T-helper 2 cell treated with Interferon-gamma antibody and Interleukin-4, amounts not matched to agents 5 μg/mL and 100 μg/mL, for 36 hours (primary cell): ENCODE data around the gene DDRGK1.

Source experiments
- DNase-seq: peaks from one replicate; pipeline ENCODE4 v3.0.0; 2021; ENCODE audit warnings: low spot score
- H3K27ac Mint-ChIP-seq: one replicate; pipeline ENCODE4 v1.8.0; 2021; ENCODE audit warnings: mild to moderate bottlenecking, mixed read lengths
- H3K27me3 Mint-ChIP-seq: one replicate; pipeline ENCODE4 v1.8.0; 2021; ENCODE audit warnings: low read depth, mixed read lengths
- H3K36me3 Mint-ChIP-seq: one replicate; pipeline ENCODE4 v1.8.0; 2021; ENCODE audit warnings: low read depth, mixed read lengths
- H3K4me1 Mint-ChIP-seq: one replicate; pipeline ENCODE4 v1.8.0; 2021; ENCODE audit warnings: low read depth, mixed read lengths
- H3K4me3 Mint-ChIP-seq: one replicate; pipeline ENCODE4 v1.8.0; 2022; ENCODE audit warnings: mild to moderate bottlenecking, moderate library complexity, mixed read lengths
- H3K9me3 Mint-ChIP-seq: one replicate; pipeline ENCODE4 v1.8.0; 2021; ENCODE audit warnings: mixed read lengths

Gene DDRGK1

GRCh38 chr20:3204124-3204794 is at the start of gene DDRGK1:
DDRGK1 (minus strand) TSS chr20:3204682; CDS start chr20:3204627, 55 bp downstream.
- Mint-ChIP-seq H3K4me3 (peak within 1 kb of the TSS; percentile 98), H3K27ac (peak within 1 kb of the TSS; percentile 97), H3K4me1 (peaks cover 14% of the 10 kb centered on the region), H3K36me3 (peaks cover 22% of the 10 kb centered on the region), H3K27me3 (no peaks in the 10 kb centered on the region), H3K9me3 (no peaks in the 10 kb centered on the region)
- DNase-seq, result peak; percentile 88

DNA sequence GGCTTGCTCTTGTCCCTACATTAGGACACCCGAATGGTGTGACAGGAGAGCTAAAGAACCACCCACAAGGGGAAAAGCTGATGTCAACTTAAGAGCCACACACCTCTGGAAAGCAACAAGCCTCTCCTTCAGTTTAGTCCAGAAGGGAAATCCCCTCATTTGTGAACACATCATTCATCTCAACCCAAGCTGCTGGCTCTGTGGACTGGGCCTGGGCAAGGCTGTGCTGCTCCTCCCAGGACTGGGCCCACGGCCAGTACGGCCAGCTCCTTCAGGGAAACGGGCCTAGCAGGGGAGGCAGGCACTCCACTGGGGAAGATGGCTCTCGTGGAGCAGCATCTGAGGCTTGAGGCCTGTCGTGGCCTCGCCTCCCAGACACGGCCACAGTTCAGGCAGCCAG is 47.3 kb upstream of the DDRGK1 start:
- DNase-seq, result no peak
- Mint-ChIP-seq H3K9me3 (no peaks in the 10 kb centered on the region), H3K4me3 (no peak overlapping the region), H3K36me3 (no peaks in the 10 kb centered on the region), H3K4me1 (peaks cover 2% of the 10 kb centered on the region), H3K27me3 (peaks cover 20% of the 10 kb centered on the region), H3K27ac (no peak overlapping the region)

DNA sequence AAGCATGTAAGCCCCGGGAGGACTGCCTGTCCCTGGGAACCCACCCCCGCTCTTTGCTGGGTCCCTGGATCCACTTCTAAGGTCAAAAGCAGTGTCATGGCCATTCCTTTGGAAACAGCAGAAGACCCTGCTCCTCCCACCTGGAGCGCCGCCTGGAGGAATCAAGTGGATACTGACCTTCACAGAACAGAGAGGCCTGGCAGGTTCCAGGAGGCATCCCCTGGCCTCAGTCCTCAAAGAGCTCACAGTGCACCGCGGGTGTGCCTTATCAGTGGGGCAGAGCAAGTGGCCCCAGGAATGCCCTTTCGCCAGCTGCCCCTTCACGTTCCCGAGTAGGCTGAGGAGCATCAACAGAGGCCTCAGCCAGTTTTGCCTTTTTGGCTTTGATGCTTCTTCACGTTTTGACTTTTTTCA is 45.6 kb upstream of the DDRGK1 start:
- no peak overlapping the region for H3K4me3 Mint-ChIP-seq
- H3K4me1 Mint-ChIP-seq, result peaks cover 2% of the 10 kb centered on the region
- H3K27me3 Mint-ChIP-seq, result peaks cover 25% of the 10 kb centered on the region
- H3K27ac Mint-ChIP-seq, result no peak overlapping the region
- no peaks in the 10 kb centered on the region for H3K9me3 Mint-ChIP-seq
- no peaks in the 10 kb centered on the region for H3K36me3 Mint-ChIP-seq
- no peak for DNase-seq

- H3K36me3 Mint-ChIP-seq, result no peaks in the 10 kb centered on the region
- no peak overlapping the region for H3K27ac Mint-ChIP-seq
- no peaks in the 10 kb centered on the region for H3K9me3 Mint-ChIP-seq
- peak overlapping the region; percentile 7 for H3K4me3 Mint-ChIP-seq
- H3K27me3 Mint-ChIP-seq, result peaks cover 25% of the 10 kb centered on the region
- DNase-seq, result no peak
- H3K4me1 Mint-ChIP-seq, result peaks cover 2% of the 10 kb centered on the region
Measured at GRCh38 chr20:3248993-3249347, 44.5 kb upstream of the DDRGK1 start.

DNA sequence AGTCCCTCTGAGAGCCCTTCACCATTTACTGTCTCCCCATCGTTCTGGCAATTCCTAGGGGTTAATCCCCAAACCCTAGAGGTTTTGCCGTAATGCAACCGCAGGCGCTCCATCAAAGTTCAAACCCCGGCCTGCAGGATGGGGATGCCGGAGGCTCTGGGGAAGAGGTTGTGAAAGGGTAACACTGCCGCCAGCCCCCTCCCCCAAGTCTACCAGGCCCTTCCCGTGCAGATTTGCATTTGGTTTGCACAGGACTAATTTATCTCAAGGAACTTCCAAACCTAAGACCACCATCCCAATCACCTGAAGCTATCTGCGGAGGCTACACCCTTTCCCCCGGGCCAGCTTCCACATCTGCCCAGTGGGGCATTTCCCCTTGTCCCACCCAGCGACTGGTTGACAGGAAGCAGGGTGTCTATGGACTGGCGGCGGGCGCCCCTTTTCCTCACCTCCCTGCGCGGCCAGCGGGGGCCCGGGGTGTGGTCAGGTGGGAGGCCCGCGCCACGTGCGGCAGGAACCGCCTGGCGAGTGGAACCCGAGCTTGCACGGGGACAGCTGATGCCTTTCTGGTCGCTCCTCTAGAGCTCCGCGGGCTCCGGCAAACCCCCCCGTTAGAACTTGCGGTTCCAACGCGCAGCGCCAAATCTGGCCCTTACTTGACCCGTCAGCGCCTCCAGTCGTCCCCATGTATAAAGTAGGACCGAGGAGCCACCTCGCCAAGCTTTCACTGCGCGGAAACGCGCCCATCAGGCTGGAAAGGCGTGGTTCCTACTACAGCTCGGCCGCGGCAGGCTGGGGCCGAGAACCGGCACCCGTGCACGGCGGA is 43.9 kb upstream of the DDRGK1 start:
- Mint-ChIP-seq H3K36me3 (no peaks in the 10 kb centered on the region), H3K27ac (no peak overlapping the region), H3K9me3 (no peaks in the 10 kb centered on the region), H3K4me3 (peak overlapping the region; percentile 51), H3K4me1 (peaks cover 2% of the 10 kb centered on the region), H3K27me3 (peaks cover 25% of the 10 kb centered on the region)
- peak; percentile 17 for DNase-seq

GRCh38 chr20:3247638-3248037 is 43.2 kb upstream of the DDRGK1 start:
- H3K4me3 Mint-ChIP-seq, result no peak overlapping the region
- H3K27me3 Mint-ChIP-seq, result peaks cover 25% of the 10 kb centered on the region
- H3K4me1 Mint-ChIP-seq, result peaks cover 2% of the 10 kb centered on the region
- no peaks in the 10 kb centered on the region for H3K36me3 Mint-ChIP-seq
- no peak overlapping the region for H3K27ac Mint-ChIP-seq
- H3K9me3 Mint-ChIP-seq, result no peaks in the 10 kb centered on the region
- DNase-seq, result no peak

DNA sequence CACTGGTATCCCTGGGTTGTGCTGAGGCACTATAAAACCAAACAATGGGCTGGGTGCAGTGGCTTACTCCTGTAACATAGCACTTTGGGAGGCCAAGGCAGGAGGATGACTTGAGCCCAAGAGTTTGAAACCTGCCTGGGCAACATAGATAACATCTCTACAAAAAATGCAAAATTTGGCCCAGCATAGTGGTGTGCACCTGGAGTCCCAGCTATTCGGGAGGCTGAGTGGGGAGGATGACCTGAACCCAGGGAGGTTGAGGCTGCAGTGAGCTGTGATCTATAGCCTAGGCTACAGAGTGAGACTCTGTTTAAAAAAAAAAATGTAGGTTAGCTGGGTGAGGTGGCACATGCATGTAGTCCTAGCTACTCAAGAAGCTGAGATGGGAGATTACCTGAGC is 42.2 kb upstream of the DDRGK1 start:
- Mint-ChIP-seq H3K36me3 (no peaks in the 10 kb centered on the region), H3K4me3 (no peak overlapping the region), H3K27me3 (peaks cover 32% of the 10 kb centered on the region), H3K27ac (no peak overlapping the region), H3K9me3 (no peaks in the 10 kb centered on the region), H3K4me1 (peaks cover 2% of the 10 kb centered on the region)
- DNase-seq, result no peak

GRCh38 chr20:3245711-3246110 is 41.2 kb upstream of the DDRGK1 start:
- H3K27me3 Mint-ChIP-seq, result peaks cover 42% of the 10 kb centered on the region
- H3K27ac Mint-ChIP-seq, result no peak overlapping the region
- no peaks in the 10 kb centered on the region for H3K9me3 Mint-ChIP-seq
- no peak overlapping the region for H3K4me3 Mint-ChIP-seq
- no peak for DNase-seq
- H3K36me3 Mint-ChIP-seq, result no peaks in the 10 kb centered on the region
- peaks cover 2% of the 10 kb centered on the region for H3K4me1 Mint-ChIP-seq

GRCh38 chr20:3245156-3245555 is 40.7 kb upstream of the DDRGK1 start:
- H3K27me3 Mint-ChIP-seq, result peaks cover 43% of the 10 kb centered on the region

GRCh38 chr20:3244613-3245012 is 40.1 kb upstream of the DDRGK1 start:
- Mint-ChIP-seq H3K36me3 (no peaks in the 10 kb centered on the region), H3K9me3 (no peaks in the 10 kb centered on the region), H3K4me3 (no peak overlapping the region), H3K27ac (no peak overlapping the region), H3K27me3 (peaks cover 44% of the 10 kb centered on the region), H3K4me1 (peaks cover 9% of the 10 kb centered on the region)
- no peak for DNase-seq

More at GRCh38 chr20:3245156-3245555, 40.7 kb upstream of the DDRGK1 start:
- no peaks in the 10 kb centered on the region for H3K36me3 Mint-ChIP-seq
- H3K9me3 Mint-ChIP-seq, result no peaks in the 10 kb centered on the region
- peaks cover 3% of the 10 kb centered on the region for H3K4me1 Mint-ChIP-seq
- H3K27ac Mint-ChIP-seq, result no peak overlapping the region
- no peak for DNase-seq
- no peak overlapping the region for H3K4me3 Mint-ChIP-seq

DNA sequence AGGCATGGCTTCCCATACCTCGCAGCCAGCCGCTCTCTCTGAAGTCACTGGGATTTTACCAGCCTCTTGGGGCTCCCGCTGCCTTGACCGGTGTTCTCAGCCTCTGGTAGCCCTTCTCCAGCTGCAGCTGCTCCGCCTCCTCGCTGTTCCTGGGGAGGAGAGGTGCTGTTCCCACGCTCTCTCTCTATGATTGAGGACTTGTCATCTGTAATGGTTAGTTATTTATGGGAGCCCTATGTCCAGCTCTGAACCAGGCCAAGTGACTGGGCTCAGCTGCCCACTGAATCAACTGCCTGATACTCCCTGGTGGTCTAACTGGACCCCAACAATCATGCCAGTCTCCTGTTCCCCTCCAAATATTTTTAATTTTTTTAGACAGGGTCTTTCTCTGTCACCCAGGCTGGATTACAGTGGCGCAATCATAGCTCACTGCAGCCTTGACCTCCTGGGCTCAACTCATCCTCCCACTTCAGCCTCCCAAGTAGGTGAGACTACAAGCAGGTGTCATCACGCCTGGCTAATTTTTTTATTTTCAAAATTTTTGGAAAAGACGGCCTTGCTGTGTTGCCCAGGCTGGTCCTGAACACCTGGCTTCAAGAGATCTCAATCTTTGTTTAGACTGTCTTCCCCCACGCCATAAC is 39.4 kb upstream of the DDRGK1 start:
- Mint-ChIP-seq H3K4me3 (no peak overlapping the region), H3K36me3 (no peaks in the 10 kb centered on the region), H3K27ac (no peak overlapping the region), H3K4me1 (peaks cover 11% of the 10 kb centered on the region), H3K27me3 (peaks cover 45% of the 10 kb centered on the region), H3K9me3 (no peaks in the 10 kb centered on the region)
- no peak for DNase-seq

DNA sequence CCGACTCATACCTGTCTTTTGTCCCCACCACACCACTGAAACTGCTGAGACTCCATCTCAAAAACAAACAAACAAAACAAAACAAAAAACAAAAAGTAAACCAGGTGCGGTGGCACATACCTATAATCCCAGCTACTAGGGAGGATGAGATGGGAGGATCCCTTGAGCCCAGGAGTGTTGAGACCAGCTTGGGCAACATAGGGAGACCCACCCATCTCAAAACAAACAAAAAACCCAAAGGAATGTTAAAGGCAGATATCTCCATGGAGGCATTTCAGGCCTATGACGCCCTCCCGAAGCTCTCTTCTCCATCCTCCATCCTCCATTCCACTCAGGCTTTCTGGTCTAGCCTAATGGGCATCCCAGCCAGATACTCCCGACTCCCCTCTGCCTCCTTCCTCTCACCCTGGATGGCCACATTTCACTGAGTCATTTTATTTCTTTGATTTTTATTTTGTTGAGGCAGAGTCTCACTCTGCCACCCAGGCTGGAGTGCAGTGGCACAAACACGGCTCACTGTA is 37.8 kb upstream of the DDRGK1 start:
- H3K4me1 Mint-ChIP-seq, result peaks cover 8% of the 10 kb centered on the region
- peaks cover 46% of the 10 kb centered on the region for H3K27me3 Mint-ChIP-seq
- H3K4me3 Mint-ChIP-seq, result no peak overlapping the region
- DNase-seq, result no peak
- no peak overlapping the region for H3K27ac Mint-ChIP-seq
- H3K36me3 Mint-ChIP-seq, result no peaks in the 10 kb centered on the region
- no peaks in the 10 kb centered on the region for H3K9me3 Mint-ChIP-seq

GRCh38 chr20:3240776-3241363 is 36.4 kb upstream of the DDRGK1 start:
- H3K27me3 Mint-ChIP-seq, result peaks cover 55% of the 10 kb centered on the region
- no peaks in the 10 kb centered on the region for H3K9me3 Mint-ChIP-seq
- H3K36me3 Mint-ChIP-seq, result no peaks in the 10 kb centered on the region
- H3K4me3 Mint-ChIP-seq, result peak overlapping the region; percentile 45
- DNase-seq, result no peak
- peaks cover 8% of the 10 kb centered on the region for H3K4me1 Mint-ChIP-seq
- no peak overlapping the region for H3K27ac Mint-ChIP-seq
